GM23338 (cell line): Measurements from ENCODE around the gene SULT1A1.
"Not testable (repeated sequence)": the region's sequence is repeated elsewhere in the genome, so short reads cannot be mapped to it uniquely, and the experiment has no call there.

Experiments used
- CTCF ChIP-seq, 2 experiments: fragments of 200-600 bp in 1 of 2; sonication (generic) in 1 of 2; conservative IDR thresholded peaks; 2 replicates each; pipeline versions ENCODE4 v1.5.1 to v1.6.1; 2016 to 2017; ENCODE audit warnings: antibody characterized with exemption in 2 of 2, low read depth in 2 of 2, mild to moderate bottlenecking in 2 of 2, moderate library complexity in 1 of 2
- EZH2 ChIP-seq: fragments of 200-600 bp; sonication (generic); IDR thresholded peaks from one replicate; pipeline ENCODE4 v1.8.0; 2017; ENCODE audit warnings: antibody characterized with exemption, mild to moderate bottlenecking, low read depth; ENCODE audit not compliant: unreplicated experiment
- EZH2phosphoT487 ChIP-seq: fragments of 200-600 bp; sonication (generic); IDR thresholded peaks from one replicate; pipeline ENCODE4 v1.8.1; 2018; ENCODE audit warnings: antibody characterized with exemption; ENCODE audit not compliant: unreplicated experiment
- JUNB ChIP-seq: IDR thresholded peaks from one replicate; pipeline ENCODE4 v1.6.1; 2016; ENCODE audit warnings: antibody characterized with exemption; ENCODE audit not compliant: unreplicated experiment
- NANOG ChIP-seq: IDR thresholded peaks from 2 replicates; pipeline ENCODE4 v1.6.1; 2016; ENCODE audit warnings: antibody characterized with exemption, borderline replicate concordance
- POLR2AphosphoS5 ChIP-seq: IDR thresholded peaks from 2 replicates; pipeline ENCODE4 v1.6.1; 2016; ENCODE audit warnings: antibody characterized with exemption, low read depth
- REST ChIP-seq: IDR thresholded peaks from one replicate; pipeline ENCODE4 v1.6.1; 2018; ENCODE audit warnings: antibody characterized with exemption; ENCODE audit not compliant: unreplicated experiment

- TF ChIP-seq JUNB; POLR2AphosphoS5; CTCF (conservative IDR thresholded peaks at IDR 0.05; ENCODE audit: low read depth in 2 of 2); NANOG; EZH2; EZH2phosphoT487; REST: not testable (repeated sequence)
Measured at GRCh38 chr16:28600965-28601364, 8.9 kb downstream of the SULT1A1 start.
